ENCODE data around the gene BRAT1. TPM values are rescaled to one million over a fixed set of nuclear protein-coding genes. Genes with fewer than 3 reads are reported as not detected.
"Not testable (repeated sequence)": the region's sequence is repeated elsewhere in the genome, so short reads cannot be mapped to it uniquely, and the experiment has no call there.

BRAT1 gene
- total RNA-seq: 14.7 TPM
- long read RNA-seq, full-length matches to known transcripts: 60 of 121 reads
- long read RNA-seq, partial matches to known transcripts: 31 of 121 reads
- long read RNA-seq, other reads (novel, unspliced or antisense): 30 of 121 reads

DNA sequence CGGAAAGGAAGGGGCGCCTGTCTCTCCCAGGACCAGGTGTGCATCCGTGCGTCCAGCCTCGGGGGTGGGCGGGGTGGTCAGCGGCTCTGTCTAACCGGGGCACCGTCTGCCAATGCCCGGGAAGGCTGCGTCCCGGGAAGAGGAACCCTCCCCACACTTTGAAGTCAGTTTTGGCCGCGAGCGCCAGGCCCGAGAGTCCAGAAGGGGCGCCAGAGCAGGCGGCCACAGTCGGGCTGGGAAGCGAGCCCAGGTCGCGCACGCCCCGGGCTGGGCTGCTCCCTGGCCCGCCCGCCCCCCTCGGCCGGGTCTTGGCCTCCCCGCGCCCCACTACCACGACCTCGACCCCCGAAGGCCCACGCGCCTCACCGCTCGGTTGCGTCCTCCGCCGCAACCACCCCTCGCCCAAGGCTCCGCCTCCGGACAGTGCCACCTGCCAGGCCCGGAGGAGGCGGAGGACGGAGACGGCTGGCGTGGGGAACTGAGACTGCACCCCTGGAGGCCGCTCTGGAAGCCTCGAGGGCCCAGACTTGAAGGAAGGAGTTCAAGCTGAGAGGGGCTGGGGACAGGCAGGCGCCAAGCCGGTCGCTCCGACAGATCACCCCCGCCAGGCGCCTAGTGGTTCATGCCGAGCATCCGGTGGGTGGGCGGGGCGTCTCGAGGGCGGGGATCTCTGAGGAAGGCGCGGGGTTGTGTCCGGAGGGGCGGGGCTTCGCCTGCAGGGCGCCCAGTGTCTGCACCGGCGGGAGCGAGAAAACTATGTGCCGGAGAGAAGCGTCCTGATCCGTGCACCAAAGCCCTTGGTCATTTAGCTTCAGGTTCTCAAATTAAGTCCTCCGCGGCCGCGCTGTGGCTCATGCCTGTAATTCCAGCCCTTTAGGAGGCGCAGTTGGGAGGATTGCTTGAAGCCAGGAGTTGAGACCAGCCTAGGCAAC is at the start of gene BRAT1:
Gene BRAT1 (minus strand): TSS at position 404 of the 932 bp plus-strand sequence. CDS start 1,093 bp downstream, outside the sequence.
- DNase-seq: peak; percentile 99
- intact Hi-C loops (cut with DNase I): no loop called here
- ATAC-seq (ENCODE audit: poor library complexity): peak; percentile 94

DNA sequence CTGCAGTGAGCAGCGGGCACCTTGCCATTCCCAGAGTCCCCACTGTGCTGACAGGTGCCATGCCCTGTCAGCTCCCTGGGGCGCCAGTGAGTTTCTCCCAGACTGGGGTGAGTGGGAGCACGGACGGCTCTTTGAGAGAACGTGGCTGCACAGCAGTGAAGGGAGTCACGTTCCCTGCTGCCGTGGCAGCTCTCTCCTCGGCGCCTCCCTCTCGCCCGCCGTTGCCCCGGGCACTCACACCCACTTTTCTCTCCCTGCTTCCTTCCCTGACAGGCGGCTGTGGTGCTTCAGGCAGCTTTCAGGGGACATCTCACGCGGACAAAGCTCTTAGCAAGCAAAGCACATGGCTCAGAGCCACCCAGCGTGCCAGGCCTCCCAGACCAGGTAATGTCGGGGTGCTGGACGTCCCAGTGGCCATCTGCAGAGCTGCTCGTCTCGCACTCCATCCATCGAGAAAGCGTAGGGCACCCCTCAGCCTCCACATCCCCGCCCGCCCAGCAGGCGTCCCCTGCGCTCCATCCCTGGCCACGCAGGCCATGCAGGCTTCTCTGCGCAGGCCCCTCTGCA is 49.4 kb upstream of the BRAT1 start:
- DNase-seq (peak; percentile 76), ATAC-seq (ENCODE audit: poor library complexity) (peak; percentile 72)
- intact Hi-C loops (cut with DNase I): no loop called here

DNA sequence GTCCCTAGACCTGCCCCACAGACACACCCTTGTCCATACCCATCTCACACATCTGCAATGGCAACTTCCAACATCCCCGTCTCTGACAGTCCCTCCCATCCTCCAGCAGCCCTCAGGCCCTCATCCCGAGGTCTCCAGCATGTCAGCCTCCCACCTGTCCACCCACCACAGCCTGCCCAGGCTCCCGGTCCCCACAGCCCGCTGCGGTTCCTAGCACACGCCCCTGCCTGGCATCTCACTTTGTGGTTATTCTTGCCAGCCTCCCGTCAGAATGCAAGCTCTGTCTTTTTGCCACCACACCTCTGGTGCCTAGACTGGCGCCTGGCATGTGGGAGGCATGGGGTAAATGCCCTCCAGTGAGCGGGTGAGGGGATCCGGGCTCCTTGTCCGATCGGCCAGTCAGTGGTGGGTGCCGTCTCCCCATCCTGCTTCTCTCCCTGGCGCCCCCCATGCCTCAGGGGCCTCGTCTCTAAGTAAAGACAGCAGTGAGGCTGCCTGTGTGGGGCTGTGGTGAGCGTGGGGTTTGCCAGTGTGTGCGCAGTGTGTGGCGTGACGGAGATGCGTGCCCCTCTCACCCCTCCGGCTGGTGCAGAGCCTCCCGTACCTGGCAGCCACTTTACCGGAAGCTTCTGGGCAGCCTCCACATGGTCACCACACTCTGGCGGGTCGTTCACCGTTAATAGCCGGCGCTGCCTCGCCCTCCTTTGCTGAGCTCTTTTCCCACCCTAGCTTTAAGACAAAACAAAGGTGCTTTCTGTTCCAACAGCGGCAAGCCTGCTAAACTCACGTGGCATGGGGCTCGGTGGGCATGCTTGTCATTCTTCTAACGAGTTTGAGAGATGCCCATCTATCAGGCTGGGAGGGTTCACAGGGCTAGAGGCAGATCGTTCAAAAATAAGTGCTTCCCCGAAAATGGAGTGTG is 48.0 kb upstream of the BRAT1 start:
- ATAC-seq (ENCODE audit: poor library complexity): no peak
- DNase-seq: no peak
- intact Hi-C loops (cut with DNase I): no loop called here

DNA sequence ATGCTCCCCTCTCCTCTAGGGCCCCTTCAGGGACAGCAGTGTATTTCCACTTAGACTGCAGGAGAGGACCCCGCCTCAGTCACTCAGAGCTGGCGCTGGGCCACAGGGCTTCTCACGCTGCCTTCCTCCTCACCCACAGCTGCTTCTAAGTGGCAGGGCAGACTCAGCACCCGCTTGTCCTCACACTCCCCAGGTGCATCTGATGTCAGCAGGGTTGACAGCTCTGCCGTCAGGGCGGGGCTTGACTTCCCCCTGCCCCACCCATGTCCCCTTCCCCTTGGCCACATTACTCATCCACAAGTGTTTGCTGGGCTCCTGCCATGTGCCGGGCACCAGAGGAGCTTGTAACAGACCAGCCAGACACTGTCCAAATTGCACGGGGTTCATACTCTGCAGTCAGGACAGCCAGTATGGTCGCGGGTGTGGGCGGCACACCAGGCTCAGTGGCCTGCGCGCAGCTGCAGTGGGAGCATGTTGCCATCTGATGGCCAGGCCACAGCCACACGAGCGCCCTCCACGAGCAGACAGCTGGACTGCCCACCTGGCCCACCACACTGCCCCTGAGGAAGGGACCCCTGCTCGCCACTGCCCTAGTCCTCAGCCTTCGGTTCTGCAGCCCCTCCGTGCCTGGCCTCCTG is 47.2 kb upstream of the BRAT1 start:
- DNase-seq (peak; percentile 71), ATAC-seq (ENCODE audit: poor library complexity) (no peak)
- intact Hi-C loops (cut with DNase I): no loop called here

DNA sequence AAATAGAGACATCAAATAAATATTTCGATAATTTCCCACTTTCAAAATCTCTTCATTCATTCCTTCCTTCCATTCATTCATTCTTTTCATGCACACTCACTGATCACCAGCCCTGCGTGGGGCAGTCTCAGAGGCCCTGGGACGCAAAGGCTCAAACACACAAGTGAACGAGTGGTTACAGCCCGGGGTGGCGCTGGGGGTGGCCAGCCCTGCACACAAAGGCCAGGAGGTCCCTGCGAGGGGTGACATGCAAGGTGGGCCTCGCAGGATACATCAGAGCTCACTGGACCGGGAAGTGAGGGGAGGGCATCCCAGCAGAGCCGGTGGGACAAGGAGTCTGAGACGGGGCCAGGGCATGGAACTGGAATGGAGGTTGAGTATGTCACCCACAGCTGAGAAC is 46.6 kb upstream of the BRAT1 start:
- ATAC-seq (ENCODE audit: poor library complexity): no peak
- intact Hi-C loops (cut with DNase I): no loop called here
- DNase-seq: no peak

DNA sequence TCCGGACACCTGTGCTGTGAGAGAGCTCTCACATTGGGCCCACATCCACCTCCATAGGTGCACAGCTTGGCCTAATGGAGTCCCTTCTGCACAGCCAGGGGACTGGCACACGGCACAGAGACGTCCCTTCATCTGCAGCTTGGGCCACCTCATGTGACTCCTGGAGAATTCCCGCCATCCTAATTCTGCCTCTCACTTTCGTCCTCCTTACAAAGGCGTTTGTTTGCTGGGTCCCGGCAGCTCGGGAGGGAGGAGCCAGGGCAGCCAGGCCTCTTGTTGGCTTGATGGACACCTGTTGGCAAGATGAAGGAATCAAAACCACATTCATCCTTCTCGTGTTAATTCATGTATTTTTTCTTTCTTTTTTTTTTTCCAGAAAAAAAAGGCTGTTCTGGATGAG is 45.7 kb upstream of the BRAT1 start:
- DNase-seq (no peak), ATAC-seq (ENCODE audit: poor library complexity) (no peak)
- intact Hi-C loops (cut with DNase I): no loop called here

DNA sequence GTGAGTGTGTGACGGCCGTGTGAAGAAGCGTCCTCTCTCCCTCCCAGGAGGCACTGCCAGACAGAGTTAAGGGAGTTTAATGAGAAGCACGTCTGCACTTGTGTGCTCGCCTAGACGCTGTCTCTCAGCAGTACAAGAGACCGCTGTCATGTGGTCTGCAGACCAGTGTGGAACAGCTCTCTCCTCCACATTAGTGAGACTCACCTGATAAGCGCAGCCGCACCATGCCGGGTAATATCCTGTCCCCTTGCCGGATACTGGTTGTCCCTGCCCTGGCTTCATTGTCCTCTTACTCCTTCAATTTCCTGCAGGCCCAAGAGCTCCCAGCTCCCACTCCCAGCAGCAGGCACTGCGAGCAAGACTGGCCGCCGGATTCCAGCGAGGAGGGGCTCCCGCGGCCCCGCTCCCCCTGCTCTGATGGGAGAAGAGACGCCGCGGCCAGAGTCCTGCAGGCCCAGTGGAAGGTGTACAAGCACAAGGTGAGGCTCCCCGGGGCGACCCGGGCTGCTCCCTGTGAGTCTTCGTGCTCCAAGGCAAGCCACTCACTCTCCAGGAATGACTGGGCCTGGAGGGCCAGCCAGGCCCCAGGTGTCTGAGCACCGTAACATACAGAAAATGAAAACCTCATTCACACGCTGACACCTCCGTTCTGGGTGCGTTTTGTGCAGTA is 43.0 kb upstream of the BRAT1 start:
- DNase-seq (no peak), ATAC-seq (ENCODE audit: poor library complexity) (no peak)
- intact Hi-C loops (cut with DNase I): no loop called here

DNA sequence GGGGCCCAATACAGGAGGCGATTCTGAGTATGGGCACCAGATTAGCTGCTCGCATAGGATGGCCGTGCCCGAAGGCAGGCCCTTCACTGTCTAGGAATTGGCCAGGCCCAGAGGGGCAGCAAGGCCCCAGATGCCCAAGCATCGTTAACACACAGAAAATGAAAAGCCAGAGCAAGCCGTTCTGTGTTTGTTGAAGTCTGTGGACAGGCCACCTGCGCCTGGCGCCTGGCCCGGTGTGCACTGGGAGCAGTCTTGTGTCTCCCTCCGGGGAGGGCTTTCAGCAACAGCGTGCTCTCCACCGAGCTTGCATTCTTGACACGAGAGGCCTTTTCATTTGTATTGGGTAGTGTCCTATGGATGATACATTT is 41.9 kb upstream of the BRAT1 start:
- ATAC-seq (ENCODE audit: poor library complexity) (no peak), DNase-seq (no peak)
- intact Hi-C loops (cut with DNase I): no loop called here

DNA sequence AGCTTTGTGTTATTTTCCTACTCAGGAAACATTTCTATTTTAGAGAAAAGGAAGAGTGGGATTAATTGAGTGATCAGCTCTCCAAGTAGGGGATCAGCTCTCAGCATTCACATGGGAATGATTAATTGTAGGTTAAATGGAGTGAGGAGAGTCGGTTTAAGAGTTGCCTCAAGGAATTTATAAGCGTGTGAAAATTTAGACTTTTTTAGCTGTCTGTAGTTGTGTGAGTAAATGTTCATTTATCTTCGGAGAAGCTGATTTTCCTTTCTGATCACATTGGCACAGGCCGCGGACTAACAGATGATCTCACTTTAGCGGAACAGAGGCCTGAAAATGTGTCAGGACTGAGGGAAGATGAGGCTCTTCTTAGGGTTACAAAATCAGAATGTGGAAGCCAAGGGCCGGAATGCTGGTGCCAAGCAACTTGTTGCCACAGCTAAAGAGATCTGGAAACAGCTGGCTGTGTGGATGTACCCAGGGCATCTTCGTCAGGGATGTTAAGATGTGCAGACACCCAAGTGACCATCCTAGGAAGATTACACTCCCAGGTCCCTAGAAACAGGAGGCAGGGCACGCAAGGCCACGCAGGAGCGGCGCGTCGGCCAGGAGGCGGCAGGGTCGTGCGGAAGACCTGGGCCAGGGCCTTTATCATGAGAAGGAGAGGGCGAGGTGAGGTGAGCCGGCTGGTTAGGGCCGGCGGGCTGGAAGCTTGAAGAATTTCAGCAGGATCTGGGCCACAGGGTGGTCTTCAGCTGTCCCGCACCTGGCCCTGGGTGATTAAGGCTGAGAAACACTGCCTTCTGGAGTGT is 41.3 kb upstream of the BRAT1 start:
- no peak for ATAC-seq (ENCODE audit: poor library complexity)
- intact Hi-C loops (cut with DNase I): no loop called here
- no peak for DNase-seq

DNA sequence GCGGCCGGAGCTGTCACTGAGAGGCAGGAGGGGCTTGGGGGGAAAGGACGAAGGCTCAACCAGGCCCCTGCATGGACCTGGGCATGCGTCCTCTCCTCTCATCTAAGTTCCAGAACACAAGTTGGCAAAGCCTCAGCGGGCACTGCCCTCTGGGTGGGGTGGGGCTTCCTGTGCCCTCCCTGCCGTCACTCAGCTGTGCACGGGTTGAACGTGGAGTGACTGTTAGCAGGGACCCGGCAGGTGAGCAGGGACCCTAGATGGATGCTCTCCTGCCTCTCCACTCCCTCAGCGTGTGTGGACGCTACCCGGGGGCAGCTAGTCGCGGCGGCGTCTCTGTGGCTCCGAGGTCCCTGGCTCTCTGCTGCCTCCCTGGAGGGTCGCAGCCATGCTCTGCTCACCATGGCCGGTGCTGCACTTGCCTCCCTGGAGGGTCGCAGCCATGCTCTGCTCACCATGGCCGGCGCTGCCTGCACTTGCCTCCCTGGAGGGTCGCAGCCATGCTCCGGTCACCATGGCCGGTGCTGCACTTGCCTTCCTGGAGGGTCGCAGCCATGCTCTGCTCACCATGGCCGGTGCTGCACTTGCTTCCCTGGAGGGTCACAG is 40.0 kb upstream of the BRAT1 start:
- ATAC-seq (ENCODE audit: poor library complexity) (no peak), DNase-seq (no peak)
- intact Hi-C loops (cut with DNase I): no loop called here

DNA sequence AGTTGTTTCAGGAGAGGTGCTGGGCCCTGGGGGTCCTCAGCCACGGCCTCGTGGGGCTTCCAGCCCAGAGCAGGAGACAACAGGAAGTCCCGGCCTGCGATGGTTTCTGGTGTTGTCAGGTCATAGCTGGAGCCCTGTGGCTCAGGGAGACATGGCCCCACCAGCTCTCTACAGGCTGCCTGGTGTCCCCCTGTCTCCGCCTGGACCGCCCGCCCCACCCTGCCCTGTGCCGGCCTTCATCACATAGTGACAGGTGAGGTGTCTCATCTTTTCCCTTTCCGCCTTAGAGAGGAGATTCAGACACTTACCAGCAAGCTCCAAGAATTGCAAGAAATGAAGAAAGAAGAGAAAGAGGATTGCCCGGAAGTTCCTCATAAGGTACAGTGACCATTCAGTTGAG is 39.3 kb upstream of the BRAT1 start:
- intact Hi-C loops (cut with DNase I): no loop called here
- ATAC-seq (ENCODE audit: poor library complexity) (no peak), DNase-seq (no peak)

DNA sequence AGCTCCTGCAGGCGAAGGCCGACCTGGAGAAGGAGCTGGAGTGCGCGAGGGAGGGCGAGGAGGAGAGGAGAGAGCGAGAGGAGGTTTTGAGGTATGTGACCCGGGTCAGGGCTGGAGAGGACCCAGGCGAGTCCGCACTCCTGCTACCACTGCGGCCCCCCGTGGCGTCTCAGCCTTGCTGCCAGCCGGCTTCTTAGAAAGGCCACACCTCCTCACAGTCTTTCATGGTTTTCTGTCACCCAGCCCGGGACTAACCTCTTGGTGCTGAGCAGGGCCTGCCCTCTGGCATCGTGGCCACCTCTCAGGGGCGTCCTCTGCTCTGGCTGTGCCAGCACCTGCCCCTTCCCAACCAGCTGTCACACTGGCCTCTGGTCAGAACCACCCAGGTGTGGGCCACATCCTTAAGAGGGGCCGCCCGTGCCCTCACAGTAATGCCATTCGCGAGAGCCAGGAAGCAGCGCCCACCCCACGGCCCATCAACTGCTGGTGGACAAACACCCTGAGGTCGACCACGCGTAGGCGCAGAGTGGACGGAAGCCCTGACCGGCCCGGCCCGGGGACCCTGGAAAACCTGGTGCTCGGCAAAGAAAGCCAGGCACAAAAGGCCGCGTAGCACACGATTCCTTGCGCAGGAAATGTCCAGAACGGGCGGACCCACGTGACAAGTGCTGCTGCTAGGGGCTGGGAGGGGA is 37.9 kb upstream of the BRAT1 start:
- no peak for ATAC-seq (ENCODE audit: poor library complexity)
- intact Hi-C loops (cut with DNase I): no loop called here
- no peak for DNase-seq

DNA sequence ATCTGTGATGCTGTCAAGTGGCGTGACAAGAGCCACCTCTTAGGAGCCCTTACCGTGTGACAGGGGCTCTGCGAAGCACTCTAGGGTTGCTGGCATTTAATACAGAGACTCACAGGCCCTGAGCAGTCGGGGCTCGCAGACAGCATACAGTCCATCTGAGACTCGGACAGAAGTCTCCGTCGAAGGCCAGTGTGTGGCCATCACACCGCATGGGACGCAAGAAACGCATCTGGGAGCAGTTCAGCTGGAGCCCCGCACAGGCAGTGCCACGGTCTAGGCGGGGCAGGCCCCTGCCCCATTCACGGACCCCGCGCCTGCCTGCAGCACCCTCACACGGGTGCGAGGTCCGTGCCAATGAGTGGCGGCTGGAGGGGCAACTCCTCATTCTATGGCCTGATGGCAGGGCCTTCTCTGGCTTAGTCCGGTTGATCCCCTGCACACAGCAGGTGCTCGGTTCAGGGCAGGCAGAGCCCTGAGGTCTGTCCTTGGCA is 37.1 kb upstream of the BRAT1 start:
- DNase-seq: no peak
- ATAC-seq (ENCODE audit: poor library complexity): no peak
- intact Hi-C loops (cut with DNase I): no loop called here

DNA sequence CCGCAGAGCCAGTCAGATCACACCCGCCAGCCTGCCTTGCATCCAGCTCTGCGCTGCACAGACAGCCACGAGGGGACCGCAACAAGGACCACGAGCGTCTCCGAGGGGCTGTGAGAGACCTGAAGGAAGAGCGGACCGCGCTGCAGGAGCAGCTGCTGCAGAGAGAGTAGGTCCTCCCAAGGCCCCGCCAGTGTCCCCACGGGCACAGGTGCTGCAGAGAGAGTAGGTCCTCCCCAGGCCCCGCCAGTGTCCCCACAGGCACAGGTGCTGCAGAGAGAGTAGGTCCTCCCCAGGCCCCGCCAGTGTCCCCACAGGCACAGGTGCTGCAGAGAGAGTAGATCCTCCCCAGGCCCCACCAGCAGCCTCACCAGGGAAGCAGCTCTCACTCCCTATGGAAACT is 34.6 kb upstream of the BRAT1 start:
- DNase-seq; intact Hi-C loops (cut with DNase I); ATAC-seq (ENCODE audit: poor library complexity): not testable (repeated sequence)

DNA sequence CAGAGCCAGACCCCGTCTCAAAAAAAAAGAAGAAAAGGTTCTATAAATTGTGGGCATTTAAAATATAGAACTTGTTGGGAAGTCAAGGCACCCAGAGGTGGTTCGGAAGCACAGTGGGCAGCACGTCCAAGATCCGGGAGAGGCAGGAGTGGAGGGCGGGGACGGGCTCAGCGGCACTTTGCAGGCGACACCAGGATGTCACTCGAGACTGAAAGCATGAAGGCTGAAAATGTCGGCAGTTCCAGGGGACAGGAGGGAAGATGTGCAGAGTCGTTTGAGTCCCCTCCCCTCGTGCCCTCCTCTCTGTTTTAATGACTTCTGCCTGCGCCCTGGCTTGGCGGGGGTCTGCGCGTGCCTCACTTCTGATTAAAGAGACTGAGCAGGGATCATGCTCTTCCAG is 34.0 kb upstream of the BRAT1 start:
- no peak for DNase-seq
- intact Hi-C loops (cut with DNase I): no loop called here
- ATAC-seq (ENCODE audit: poor library complexity): no peak

DNA sequence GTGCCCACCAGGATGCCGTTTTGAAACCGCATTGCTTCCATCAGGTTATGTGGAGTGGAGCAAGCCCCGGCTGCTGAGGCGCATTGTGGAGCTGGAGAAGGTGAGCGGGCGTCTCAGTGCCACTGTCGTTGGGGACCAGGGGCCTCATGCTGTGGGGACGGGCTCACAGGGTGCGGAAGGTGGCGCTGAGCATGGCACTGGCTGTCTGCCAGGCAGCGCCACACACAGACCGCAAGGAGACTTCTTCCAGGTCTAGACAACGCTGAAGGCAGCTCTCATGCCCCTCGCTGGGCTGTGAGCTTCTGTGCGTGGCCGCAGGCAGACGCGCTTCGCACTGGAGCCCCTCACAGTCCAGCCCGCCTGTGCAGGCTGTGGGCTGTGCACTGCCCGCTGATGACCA is 32.5 kb upstream of the BRAT1 start:
- ATAC-seq (ENCODE audit: poor library complexity) (no peak), DNase-seq (no peak)
- intact Hi-C loops (cut with DNase I): no loop called here
